CD4-positive, alpha-beta T cell (primary cell): ENCODE results near the gene CATSPERE. TPM values are rescaled to one million over a fixed set of nuclear protein-coding genes. Genes with fewer than 3 reads are reported as not detected.

Experiments
- ATAC-seq: fragments of 200-7000 bp; cut with Tn5 transposase; one replicate; pipeline ENCODE4 v1.10.0; 2022; ENCODE audit warnings: mild to moderate bottlenecking; ENCODE audit not compliant: poor library complexity
- CTCF ChIA-PET: fragments of 350-600 bp; sonication (Branson Sonifier 250); formaldehyde crosslinking; loops from one replicate; lab custom pipeline; 2021; ENCODE audit warnings: antibody characterized with exemption, inconsistent platforms; lab: Charles Lee
- POLR2A ChIA-PET: fragments of 350-600 bp; sonication (Branson Sonifier 250); formaldehyde crosslinking; loops from one replicate; lab custom pipeline; 2021; ENCODE audit warnings: antibody characterized with exemption, inconsistent platforms; lab: Charles Lee
- DNase-seq, 14 experiments: peaks; one replicate each; pipeline ENCODE4 v3.0.0-alpha.2; 2013 to 2020; ENCODE audit warnings: mixed read lengths in 2 of 14
- H3K27ac ChIP-seq, 2 donors: one replicate each; pipeline versions ENCODE4 v1.5.1 to v1.7.0; 2013; ENCODE audit warnings: low read length in 2 of 2, low read depth in 1 of 2, mild to moderate bottlenecking in 1 of 2
- H3K27me3 ChIP-seq, 2 experiments: 1 replicate in 1 of 2; 2 replicates in 1 of 2; pipeline versions ENCODE4 v1.6.1 to v1.7.0; 2013; ENCODE audit warnings: low read length in 2 of 2, control low read depth in 1 of 2, mild to moderate bottlenecking in 1 of 2, moderate library complexity in 1 of 2; ENCODE audit not compliant: insufficient read depth in 2 of 2, control insufficient read depth in 1 of 2
- H3K36me3 ChIP-seq: one replicate; pipeline ENCODE4 v1.6.1; 2013; ENCODE audit warnings: low read length, control low read depth; ENCODE audit not compliant: insufficient read depth
- H3K4me1 ChIP-seq: one replicate; pipeline ENCODE4 v1.6.1; 2013; ENCODE audit warnings: low read length, control low read depth; ENCODE audit not compliant: insufficient read depth
- H3K4me3 ChIP-seq: one replicate; pipeline ENCODE4 v1.5.1; 2013; ENCODE audit warnings: mild to moderate bottlenecking, low read length, moderate library complexity
- H3K9me3 ChIP-seq, 2 experiments: 1 replicate in 1 of 2; 2 replicates in 1 of 2; pipeline versions ENCODE4 v1.6.1 to v1.7.0; 2013; ENCODE audit warnings: low read length in 2 of 2, mild to moderate bottlenecking in 2 of 2, control low read depth in 1 of 2, moderate library complexity in 1 of 2; ENCODE audit not compliant: control insufficient read depth in 1 of 2, insufficient read depth in 1 of 2
- H3K27ac Mint-ChIP-seq: one replicate; pipeline ENCODE4 v1.8.0; 2020; ENCODE audit warnings: mixed read lengths
- H3K27me3 Mint-ChIP-seq: one replicate; pipeline ENCODE4 v1.8.0; 2021; ENCODE audit warnings: mixed read lengths
- H3K36me3 Mint-ChIP-seq: one replicate; pipeline ENCODE4 v1.8.0; 2021; ENCODE audit warnings: low read depth, mixed read lengths
- H3K4me1 Mint-ChIP-seq: one replicate; pipeline ENCODE4 v1.8.0; 2021; ENCODE audit warnings: low read depth, mixed read lengths
- H3K4me3 Mint-ChIP-seq: one replicate; pipeline ENCODE4 v1.8.0; 2020; ENCODE audit warnings: mild to moderate bottlenecking, mixed read lengths
- H3K9me3 Mint-ChIP-seq: one replicate; pipeline ENCODE4 v1.8.0; 2020; ENCODE audit warnings: mixed read lengths
- CTCF ChIP-seq: fragments of 200-600 bp; IDR thresholded peaks from one replicate; pipeline ENCODE4 v1.8.0; 2022; ENCODE audit warnings: antibody characterized with exemption, mild to moderate bottlenecking
- intact Hi-C, 2 experiments: fragments of 100-400 bp; cut with DNase I in 1 of 2; cut with micrococcal nuclease in 1 of 2; formaldehyde crosslinking; loops; one replicate each; pipeline versions ENCODE4 v1.15.1 to v1.9.0; 2023 to 2025; cut with DNase I, micrococcal nuclease
- total RNA-seq, 174 experiments: library from RNA in 2 of 174; stranded (reverse) in 2 of 174; gene quantifications; one replicate each; pipeline ENCODE4 v1.2.3 and lab custom pipeline; 2021 to 2026

Gene CATSPERE
- total RNA-seq, 2 experiments from 2014 or later: 0.91 to 1.4 TPM

GRCh38 chr1:244603498-244603897, 142.4 kb downstream of the CATSPERE start:
- no peak for ATAC-seq
- intact Hi-C loops: loop anchor here (1.0 kb wide), 3 partner anchors 193 to 439 kb away; no protein-coding TSS in a partner anchor

GRCh38 chr1:244605835-244606370, 144.8 kb downstream of the CATSPERE start:
- Histone ChIP-seq H3K36me3 (no peaks in the 10 kb centered on the region), H3K27ac (no peak overlapping the region), H3K9me3 (no peaks in the 10 kb centered on the region), H3K4me3 (no peak overlapping the region), H3K27me3 (no peaks in the 10 kb centered on the region), H3K4me1 (no peaks in the 10 kb centered on the region)
- Mint-ChIP-seq H3K4me3 (no peak overlapping the region), H3K9me3 (no peaks in the 10 kb centered on the region), H3K27ac (no peak overlapping the region), H3K36me3 (no peaks in the 10 kb centered on the region), H3K27me3 (no peaks in the 10 kb centered on the region), H3K4me1 (no peaks in the 10 kb centered on the region)
- TF ChIP-seq CTCF: no peak
- POLR2A ChIA-PET: no interaction called here
- intact Hi-C loops: loop anchor here in 1 of 2 experiments (2.0 kb wide), 1 partner anchor 45 kb away; no protein-coding TSS in a partner anchor
- no peak for ATAC-seq
- no peak for DNase-seq
- CTCF ChIA-PET: no interaction called here

More at GRCh38 chr1:244603498-244603897, 142.4 kb downstream of the CATSPERE start:
- Mint-ChIP-seq H3K4me3 (no peak overlapping the region), H3K36me3 (no peaks in the 10 kb centered on the region), H3K27ac (no peak overlapping the region), H3K27me3 (no peaks in the 10 kb centered on the region), H3K9me3 (no peaks in the 10 kb centered on the region), H3K4me1 (no peaks in the 10 kb centered on the region)
- no peaks in the 10 kb centered on the region for H3K9me3 ChIP-seq
- POLR2A ChIA-PET: interaction anchor here (0.7 to 1.7 kb wide), 4 partner anchors 195 to 466 kb away, joined by 4 to 9 read pairs (median 5); partner anchors contain the start of gene COX20
- peak in 3 of 14 experiments; percentile 49 to 63 (median 59) for DNase-seq
- no peak overlapping the region for H3K27ac ChIP-seq
- H3K27me3 ChIP-seq: no peaks in the 10 kb centered on the region
- CTCF ChIA-PET: interaction anchor here (0.5 to 2.5 kb wide), 8 partner anchors 9 to 439 kb away, joined by 3 to 18 read pairs (median 4); no protein-coding TSS in a partner anchor
- TF ChIP-seq CTCF: peak; percentile 89
- H3K36me3 ChIP-seq: no peaks in the 10 kb centered on the region
- no peak overlapping the region for H3K4me3 ChIP-seq
- no peaks in the 10 kb centered on the region for H3K4me1 ChIP-seq

GRCh38 chr1:244614113-244614836, 153.2 kb downstream of the CATSPERE start:
- no peaks in the 10 kb centered on the region for H3K27me3 ChIP-seq
- no peaks in the 10 kb centered on the region for H3K9me3 ChIP-seq
- no peak overlapping the region for H3K4me3 ChIP-seq
- ChIA-PET POLR2A (no interaction called here), CTCF (interaction anchor here (1.2 kb wide), 1 partner anchor 11 kb away, joined by 4 read pairs; no protein-coding TSS in a partner anchor)
- Mint-ChIP-seq H3K4me1 (no peaks in the 10 kb centered on the region), H3K27me3 (no peaks in the 10 kb centered on the region), H3K36me3 (no peaks in the 10 kb centered on the region), H3K27ac (no peak overlapping the region), H3K4me3 (no peak overlapping the region), H3K9me3 (no peaks in the 10 kb centered on the region)
- ATAC-seq (no peak), DNase-seq (no peak)
- intact Hi-C loops: no loop called here
- H3K27ac ChIP-seq: no peak overlapping the region
- TF ChIP-seq CTCF: no peak
- H3K36me3 ChIP-seq: no peaks in the 10 kb centered on the region
- H3K4me1 ChIP-seq: no peaks in the 10 kb centered on the region
